Nephron (organoid): Measurements from ENCODE around the gene PDE4D.

Experiments
- H3K27ac Mint-ChIP-seq, 3 experiments: 2 replicates each; pipeline ENCODE4 v1.8.0; 2020; ENCODE audit warnings: mixed read lengths in 3 of 3, mild to moderate bottlenecking in 2 of 3, moderate library complexity in 1 of 3
- H3K27me3 Mint-ChIP-seq: 2 replicates; pipeline ENCODE4 v1.8.0; 2021; ENCODE audit warnings: low read depth, mild to moderate bottlenecking, moderate library complexity, mixed read lengths
- H3K36me3 Mint-ChIP-seq: 2 replicates; pipeline ENCODE4 v1.8.0; 2020; ENCODE audit warnings: low read depth, mixed read lengths
- H3K4me1 Mint-ChIP-seq: 2 replicates; pipeline ENCODE4 v1.8.0; 2020; ENCODE audit warnings: mixed read lengths
- H3K4me3 Mint-ChIP-seq, 3 experiments: 2 replicates each; pipeline ENCODE4 v1.8.0; 2020; ENCODE audit warnings: mild to moderate bottlenecking in 3 of 3, mixed read lengths in 3 of 3, moderate library complexity in 2 of 3
- H3K9me3 Mint-ChIP-seq: 2 replicates; pipeline ENCODE4 v1.8.0; 2020; ENCODE audit warnings: mixed read lengths
- TF ChIP-seq, protein P1 (sequence below), 3 experiments: fragments of 200-600 bp; sonication (generic); IDR thresholded peaks; one replicate each; pipeline ENCODE4 v1.5.0; 2021; ENCODE audit warnings: antibody characterized with exemption in 3 of 3; ENCODE audit not compliant: unreplicated experiment in 3 of 3

The PDE4D gene

DNA sequence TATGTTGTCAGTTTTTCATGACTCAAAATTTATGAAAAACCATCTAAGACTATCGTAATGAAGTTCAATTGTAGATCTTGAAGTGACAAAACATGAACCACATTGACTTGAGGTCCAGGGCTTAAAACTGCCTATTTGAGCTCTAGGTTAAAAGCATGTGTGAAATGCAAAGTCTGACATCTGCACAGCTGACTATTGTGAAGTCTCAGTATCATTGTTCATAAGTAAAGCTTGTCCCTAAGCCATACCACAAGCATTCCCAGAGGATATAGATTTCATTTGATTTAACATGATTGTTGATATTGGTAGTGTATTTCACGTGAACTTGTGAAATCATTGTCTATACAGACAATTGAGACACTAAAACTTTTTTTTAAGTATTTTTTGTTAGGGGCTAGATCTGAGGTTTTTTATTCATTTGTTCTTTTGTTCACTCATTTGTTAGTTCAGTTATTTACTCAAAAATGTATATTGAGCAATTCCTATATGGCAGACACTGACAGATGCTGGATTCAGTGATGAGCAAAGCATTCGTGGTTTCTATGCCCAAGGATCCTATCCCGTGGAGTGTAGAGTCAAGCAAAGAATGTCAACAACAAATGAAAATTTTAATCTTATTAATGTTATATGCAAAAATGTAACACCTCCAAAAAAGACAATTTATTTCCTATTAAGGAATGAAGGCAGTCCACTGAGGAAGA is 825.4 kb downstream of the PDE4D start:
- H3K4me1 Mint-ChIP-seq, result peaks cover 28% of the 10 kb centered on the region
- TF ChIP-seq, protein P1, sequence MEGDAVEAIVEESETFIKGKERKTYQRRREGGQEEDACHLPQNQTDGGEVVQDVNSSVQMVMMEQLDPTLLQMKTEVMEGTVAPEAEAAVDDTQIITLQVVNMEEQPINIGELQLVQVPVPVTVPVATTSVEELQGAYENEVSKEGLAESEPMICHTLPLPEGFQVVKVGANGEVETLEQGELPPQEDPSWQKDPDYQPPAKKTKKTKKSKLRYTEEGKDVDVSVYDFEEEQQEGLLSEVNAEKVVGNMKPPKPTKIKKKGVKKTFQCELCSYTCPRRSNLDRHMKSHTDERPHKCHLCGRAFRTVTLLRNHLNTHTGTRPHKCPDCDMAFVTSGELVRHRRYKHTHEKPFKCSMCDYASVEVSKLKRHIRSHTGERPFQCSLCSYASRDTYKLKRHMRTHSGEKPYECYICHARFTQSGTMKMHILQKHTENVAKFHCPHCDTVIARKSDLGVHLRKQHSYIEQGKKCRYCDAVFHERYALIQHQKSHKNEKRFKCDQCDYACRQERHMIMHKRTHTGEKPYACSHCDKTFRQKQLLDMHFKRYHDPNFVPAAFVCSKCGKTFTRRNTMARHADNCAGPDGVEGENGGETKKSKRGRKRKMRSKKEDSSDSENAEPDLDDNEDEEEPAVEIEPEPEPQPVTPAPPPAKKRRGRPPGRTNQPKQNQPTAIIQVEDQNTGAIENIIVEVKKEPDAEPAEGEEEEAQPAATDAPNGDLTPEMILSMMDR (IDR thresholded peaks at IDR 0.05; ENCODE audit: unreplicated experiment in 3 of 3), result no peak

GRCh38 chr5:59066367-59067163 is 827.0 kb downstream of the PDE4D start:
- no peaks in the 10 kb centered on the region for H3K9me3 Mint-ChIP-seq
- peaks cover 5% of the 10 kb centered on the region for H3K36me3 Mint-ChIP-seq
- peak overlapping the region in 1 of 3 experiments; percentile 12 for H3K27ac Mint-ChIP-seq
- TF ChIP-seq, protein P1 (IDR thresholded peaks at IDR 0.05; ENCODE audit: unreplicated experiment in 3 of 3), result no peak
- no peak overlapping the region for H3K4me3 Mint-ChIP-seq
- peaks cover 42% of the 10 kb centered on the region for H3K4me1 Mint-ChIP-seq
- H3K27me3 Mint-ChIP-seq, result no peaks in the 10 kb centered on the region

More for the DNA sequence above, 825.4 kb downstream of the PDE4D start:
- Mint-ChIP-seq H3K9me3 (no peaks in the 10 kb centered on the region), H3K27ac (no peak overlapping the region), H3K36me3 (peaks cover 5% of the 10 kb centered on the region), H3K27me3 (no peaks in the 10 kb centered on the region), H3K4me3 (no peak overlapping the region)

GRCh38 chr5:59065554-59065953 is 828.0 kb downstream of the PDE4D start:
- H3K4me1 Mint-ChIP-seq, result peaks cover 46% of the 10 kb centered on the region
- H3K4me3 Mint-ChIP-seq, result no peak overlapping the region
- H3K9me3 Mint-ChIP-seq, result no peaks in the 10 kb centered on the region
- TF ChIP-seq, protein P1 (IDR thresholded peaks at IDR 0.05; ENCODE audit: unreplicated experiment in 3 of 3), result no peak
- no peak overlapping the region for H3K27ac Mint-ChIP-seq
- no peaks in the 10 kb centered on the region for H3K27me3 Mint-ChIP-seq
- H3K36me3 Mint-ChIP-seq, result peaks cover 5% of the 10 kb centered on the region

GRCh38 chr5:59064293-59064692 is 829.2 kb downstream of the PDE4D start:
- TF ChIP-seq, protein P1 (IDR thresholded peaks at IDR 0.05; ENCODE audit: unreplicated experiment in 3 of 3), result no peak
- Mint-ChIP-seq H3K9me3 (no peaks in the 10 kb centered on the region), H3K27ac (peak overlapping the region in 1 of 3 experiments; percentile 26), H3K27me3 (no peaks in the 10 kb centered on the region), H3K4me1 (peaks cover 46% of the 10 kb centered on the region), H3K4me3 (no peak overlapping the region), H3K36me3 (peaks cover 5% of the 10 kb centered on the region)

DNA sequence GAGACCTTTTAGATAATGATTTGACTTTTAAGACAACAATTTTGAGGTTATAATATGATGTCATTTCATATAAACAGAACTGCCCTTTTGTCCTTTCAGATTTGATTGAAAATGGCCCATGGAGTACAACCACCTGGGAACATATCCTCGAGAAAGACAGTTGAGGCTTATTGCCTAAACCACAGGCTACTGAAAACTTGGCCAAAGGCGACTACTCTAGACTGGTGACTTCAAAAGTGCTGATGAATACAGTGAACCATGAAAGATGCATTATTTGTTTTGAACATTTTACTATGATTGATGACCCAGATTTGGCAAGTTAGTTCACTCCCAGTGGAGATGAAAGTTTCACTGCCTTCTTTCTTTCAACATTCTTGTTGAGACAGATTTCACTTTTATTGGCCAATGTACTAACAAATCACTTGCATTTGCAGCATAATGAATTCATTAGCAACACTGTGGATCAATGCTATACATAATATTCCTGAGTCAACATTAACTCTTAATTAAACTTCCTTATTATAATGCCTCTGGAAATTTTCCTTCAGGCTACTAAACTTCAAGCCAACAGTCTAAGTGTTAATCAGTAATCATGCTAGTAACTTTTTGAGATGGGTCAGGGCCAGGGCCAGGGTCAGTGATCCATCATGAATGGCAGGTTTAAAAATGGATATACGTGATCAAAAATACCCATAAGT is 830.4 kb downstream of the PDE4D start:
- Mint-ChIP-seq H3K9me3 (no peaks in the 10 kb centered on the region), H3K36me3 (peaks cover 5% of the 10 kb centered on the region), H3K4me3 (no peak overlapping the region), H3K4me1 (peaks cover 40% of the 10 kb centered on the region), H3K27me3 (no peaks in the 10 kb centered on the region), H3K27ac (peak overlapping the region; percentile 20 to 57 (median 21))
- TF ChIP-seq, protein P1 (IDR thresholded peaks at IDR 0.05; ENCODE audit: unreplicated experiment in 3 of 3), result no peak
